ENCODE data around the gene CD8B2.
"Not testable (repeated sequence)": the region's sequence is repeated elsewhere in the genome, so short reads cannot be mapped to it uniquely, and the experiment has no call there.

Gene CD8B2

GRCh38 chr2:106511934-106512333, 24.8 kb downstream of the CD8B2 start:
- not testable (repeated sequence) for DNase-seq (ENCODE audit: low spot score)

- not testable (repeated sequence) for DNase-seq (ENCODE audit: low spot score)
These were observed 26.2 kb downstream of the CD8B2 start for GRCh38 chr2:106513391-106513790.

- not testable (repeated sequence) for DNase-seq (ENCODE audit: low spot score)
These were observed 27.7 kb downstream of the CD8B2 start for GRCh38 chr2:106514827-106515226.

- no peak for DNase-seq (ENCODE audit: low spot score)
These were observed 29.3 kb downstream of the CD8B2 start for GRCh38 chr2:106516436-106516835.

- no peak for DNase-seq (ENCODE audit: low spot score)
These were observed 29.7 kb downstream of the CD8B2 start for GRCh38 chr2:106516864-106517263.

GRCh38 chr2:106517329-106517728, 30.2 kb downstream of the CD8B2 start:
- no peak for DNase-seq (ENCODE audit: low spot score)

- no peak for DNase-seq (ENCODE audit: low spot score)
These were observed 32.6 kb downstream of the CD8B2 start for GRCh38 chr2:106519767-106520166.

GRCh38 chr2:106521016-106521415, 33.9 kb downstream of the CD8B2 start:
- DNase-seq (ENCODE audit: low spot score) = no peak

GRCh38 chr2:106523976-106524665, 37.0 kb downstream of the CD8B2 start:
- no peak for DNase-seq (ENCODE audit: low spot score)

GRCh38 chr2:106530866-106531265, 43.7 kb downstream of the CD8B2 start:
- DNase-seq (ENCODE audit: low spot score) = no peak

GRCh38 chr2:106531676-106532214, 44.6 kb downstream of the CD8B2 start:
- DNase-seq (ENCODE audit: low spot score) = no peak

- DNase-seq (ENCODE audit: low spot score) = no peak
These were observed 45.1 kb downstream of the CD8B2 start for GRCh38 chr2:106532236-106532635.

- no peak for DNase-seq (ENCODE audit: low spot score)
These were observed 47.3 kb downstream of the CD8B2 start for GRCh38 chr2:106534471-106534870.

- peak; percentile 35 for DNase-seq (ENCODE audit: low spot score)
These were observed 49.3 kb downstream of the CD8B2 start for GRCh38 chr2:106536490-106536889.

GRCh38 chr2:106537047-106537446, 49.9 kb downstream of the CD8B2 start:
- DNase-seq (ENCODE audit: low spot score) = peak; percentile 4

- DNase-seq (ENCODE audit: low spot score) = no peak
These were observed 50.6 kb downstream of the CD8B2 start for GRCh38 chr2:106537791-106538191.

GRCh38 chr2:106540886-106541285, 53.7 kb downstream of the CD8B2 start:
- DNase-seq (ENCODE audit: low spot score) = no peak

- DNase-seq (ENCODE audit: low spot score) = no peak
These were observed 54.2 kb downstream of the CD8B2 start for GRCh38 chr2:106541333-106541732.

GRCh38 chr2:106542746-106543359, 55.7 kb downstream of the CD8B2 start:
- no peak for DNase-seq (ENCODE audit: low spot score)

GRCh38 chr2:106545007-106545406, 57.8 kb downstream of the CD8B2 start:
- DNase-seq (ENCODE audit: low spot score) = no peak

- DNase-seq (ENCODE audit: low spot score) = no peak
These were observed 59.3 kb downstream of the CD8B2 start for GRCh38 chr2:106546391-106546990.

- DNase-seq (ENCODE audit: low spot score) = no peak
These were observed 60.2 kb downstream of the CD8B2 start for GRCh38 chr2:106547164-106547903.
